GM10847 (cell line): ENCODE measurements around the gene ZNF778.

ENCODE experiments used
- POLR2A ChIP-seq: IDR thresholded peaks from 2 replicates; pipeline ENCODE4 v1.6.1; 2011; ENCODE audit not compliant: insufficient read length; ENCODE audit errors: extremely low read depth

ZNF778 gene

DNA sequence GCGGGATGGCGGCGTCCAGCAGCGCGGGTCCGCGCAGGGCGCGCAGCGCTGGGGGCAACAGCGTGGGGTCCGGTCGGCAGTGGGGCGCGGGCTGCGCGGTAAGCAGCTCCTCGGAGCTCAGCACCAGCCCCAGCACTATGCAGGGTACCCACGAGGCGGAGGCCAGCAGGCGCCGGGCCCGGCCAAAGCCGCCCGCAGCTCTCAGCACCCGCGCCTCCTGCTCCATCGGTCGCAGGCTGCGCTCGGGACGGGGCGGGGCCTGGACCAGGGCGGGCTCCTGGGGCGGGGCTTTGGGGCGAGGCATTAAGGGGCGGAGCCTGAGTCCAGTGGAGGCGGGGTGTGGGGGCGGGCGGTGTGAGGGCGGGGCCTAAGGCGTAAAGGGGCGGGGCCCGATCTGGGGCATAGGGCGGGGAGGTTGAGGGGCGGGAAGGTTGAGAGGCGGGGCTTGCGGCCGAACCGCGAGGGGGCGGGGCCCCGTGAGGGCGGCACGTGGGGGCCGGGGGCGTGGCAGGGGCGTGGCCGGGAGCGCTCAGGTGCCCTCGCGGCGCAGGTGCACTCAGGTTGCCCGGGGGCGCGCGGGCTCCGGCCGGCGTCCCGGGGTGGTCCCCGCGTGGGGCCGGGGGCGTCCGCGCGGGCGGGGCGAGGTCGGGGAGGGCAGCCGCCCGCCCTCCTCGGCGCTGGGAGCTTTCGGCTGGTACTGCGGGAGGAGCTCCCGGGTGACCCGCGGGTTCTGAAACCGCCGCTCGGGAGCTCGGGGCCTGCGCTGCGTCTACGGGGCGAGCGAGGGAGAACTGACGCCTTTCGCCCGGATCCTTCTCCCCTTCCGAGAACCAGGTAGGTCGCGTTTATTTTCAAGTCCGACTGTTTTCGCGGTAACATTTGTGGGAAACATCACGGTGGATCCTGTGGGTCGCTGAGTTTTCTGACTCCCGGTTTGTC, 15.8 kb upstream of the ZNF778 start:
- TF ChIP-seq POLR2A = no peak

DNA sequence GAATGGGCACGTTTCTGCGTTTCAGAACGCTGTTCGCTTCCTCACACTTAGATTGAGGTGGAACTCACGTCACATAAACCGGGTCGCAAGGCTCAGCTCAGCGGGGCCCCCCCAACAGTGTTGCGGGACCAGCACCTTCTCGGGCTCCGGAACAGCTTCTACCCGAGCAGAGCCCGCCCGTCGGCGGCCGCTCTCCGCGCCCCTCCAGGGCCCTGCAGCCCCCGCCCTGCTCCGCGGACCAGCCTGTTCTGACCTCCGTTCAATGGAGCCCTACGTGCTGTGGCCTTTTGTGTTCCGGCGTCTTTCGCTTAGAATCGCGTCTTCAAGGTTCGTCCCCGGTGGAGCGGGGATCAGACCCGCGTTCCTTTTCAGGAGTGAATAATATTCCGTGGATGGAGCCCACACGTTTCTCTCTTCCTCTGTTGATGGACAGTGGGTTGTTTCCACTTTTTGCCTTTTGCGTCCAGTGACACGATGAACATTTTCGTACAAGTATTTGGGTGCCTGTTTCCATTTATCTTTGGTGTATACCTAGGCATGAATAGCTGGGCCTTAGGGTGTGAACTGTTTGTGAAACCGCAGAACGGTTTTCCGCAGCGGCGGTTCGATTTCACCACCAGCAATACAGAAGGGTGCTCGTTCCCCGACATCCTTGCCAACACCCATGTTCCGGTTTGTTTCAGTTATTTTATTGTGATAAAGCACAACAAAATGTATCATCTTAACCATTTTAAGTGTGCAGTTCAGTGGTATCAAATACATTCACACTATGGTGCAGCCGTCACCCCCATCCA, 14.9 kb upstream of the ZNF778 start:
- TF ChIP-seq POLR2A = no peak

DNA sequence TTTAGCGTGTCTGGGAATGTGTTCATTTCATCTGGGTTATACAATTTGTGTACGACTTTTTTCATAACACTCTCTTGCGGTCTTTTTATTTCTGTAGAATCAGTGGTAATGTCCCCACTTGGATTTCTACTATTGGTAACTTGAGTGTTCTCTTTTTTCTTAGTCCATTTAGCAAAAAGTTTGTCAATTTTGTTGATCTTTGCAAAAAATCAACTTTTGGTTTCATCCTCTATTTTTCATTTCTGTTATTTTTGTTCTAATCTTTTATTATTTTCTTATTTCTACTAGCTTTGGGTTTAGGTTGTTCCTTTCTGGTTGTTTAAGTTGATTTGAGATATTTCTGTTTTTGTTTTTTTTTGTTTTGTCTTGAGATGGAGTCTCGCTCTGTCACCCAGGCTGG, 9.5 kb upstream of the ZNF778 start:
- no peak for TF ChIP-seq POLR2A

DNA sequence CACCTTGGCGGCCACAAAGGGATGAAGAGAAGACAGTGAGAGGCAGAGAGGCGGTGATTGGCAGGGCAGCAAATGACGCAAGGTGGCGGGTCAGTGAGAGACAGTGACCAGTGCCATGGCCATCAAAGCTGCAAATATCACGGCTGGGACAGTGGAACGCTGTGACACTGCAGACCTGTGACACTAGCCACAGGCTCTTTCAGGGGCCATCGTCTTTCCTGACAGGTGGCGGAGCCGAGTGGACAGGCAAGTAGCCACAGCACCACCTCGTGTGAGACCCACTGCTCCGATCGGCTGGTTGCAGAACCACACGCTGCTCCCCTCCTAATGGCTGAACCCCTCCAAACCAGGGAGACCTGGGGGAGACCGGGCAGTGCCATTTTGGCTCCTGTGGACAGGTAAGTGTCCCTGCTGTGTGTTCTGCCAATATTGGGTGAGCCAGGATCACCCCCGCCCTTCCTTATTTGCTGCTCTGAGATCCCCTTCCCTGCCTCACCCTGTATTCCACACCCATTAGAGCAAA, 7.9 kb upstream of the ZNF778 start:
- TF ChIP-seq POLR2A = no peak

DNA sequence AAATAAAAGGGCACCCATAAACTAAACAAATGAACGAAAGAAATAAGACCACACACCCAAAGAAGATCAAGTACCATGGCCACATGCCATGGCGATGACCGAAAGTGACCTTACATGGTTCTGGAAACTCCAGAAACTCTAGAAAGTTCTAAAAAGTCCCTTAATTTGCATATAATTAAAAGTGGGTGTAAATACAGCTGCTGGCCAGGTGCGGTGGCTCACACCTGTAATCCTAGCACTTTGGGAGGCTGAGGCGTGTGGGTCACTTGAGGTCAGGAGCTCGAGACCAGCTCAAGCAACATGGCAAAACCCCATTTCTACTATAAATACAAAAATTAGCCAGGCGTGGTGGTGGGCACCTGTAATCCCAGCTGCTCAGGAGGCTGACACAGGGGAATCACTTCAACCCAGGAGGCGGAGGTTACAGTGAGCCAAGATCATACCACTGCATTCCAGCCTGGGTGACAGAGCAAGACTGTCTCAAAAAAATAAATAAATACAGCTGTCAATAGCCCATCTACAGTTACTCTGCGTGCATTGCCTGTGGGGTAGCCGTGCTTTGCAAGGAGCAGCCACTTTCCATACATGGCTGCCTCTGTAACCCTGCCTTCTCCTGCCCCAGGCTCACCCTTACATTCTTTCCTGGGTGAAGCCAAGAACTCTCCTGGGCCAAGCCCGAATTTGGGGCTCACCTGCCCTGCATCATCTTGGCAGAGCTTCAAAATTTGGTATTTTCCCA, 7.2 kb upstream of the ZNF778 start:
- TF ChIP-seq POLR2A = no peak

DNA sequence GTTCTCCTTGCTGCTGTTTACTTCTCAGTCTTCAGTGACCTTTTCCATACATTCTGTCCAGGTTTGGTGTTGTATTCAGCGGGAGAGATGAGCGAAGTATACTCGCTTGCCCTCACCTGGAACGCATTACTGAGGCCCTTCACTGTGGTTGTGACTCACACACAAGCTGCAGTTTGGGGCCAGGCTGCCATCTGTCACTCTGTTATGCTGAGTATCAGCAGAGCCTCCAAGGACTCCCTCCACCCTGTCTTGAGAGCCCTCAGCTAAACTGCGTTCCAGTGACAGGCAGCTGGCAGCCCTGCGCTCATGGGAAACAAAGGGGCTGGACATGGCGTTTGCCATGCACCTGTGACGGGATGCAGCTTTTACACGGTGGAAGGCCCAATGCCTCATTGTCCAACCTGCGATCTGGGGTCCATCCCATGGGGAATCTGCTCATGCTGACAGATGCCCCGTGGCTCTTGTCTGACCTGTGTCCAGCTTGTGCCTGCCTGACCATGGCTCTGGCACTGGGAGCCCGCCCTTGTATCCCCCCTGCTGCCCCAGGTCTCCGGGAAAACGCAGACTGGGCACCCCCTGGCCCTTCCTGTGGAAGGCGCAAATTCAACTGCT, 6.5 kb upstream of the ZNF778 start:
- TF ChIP-seq POLR2A = no peak

DNA sequence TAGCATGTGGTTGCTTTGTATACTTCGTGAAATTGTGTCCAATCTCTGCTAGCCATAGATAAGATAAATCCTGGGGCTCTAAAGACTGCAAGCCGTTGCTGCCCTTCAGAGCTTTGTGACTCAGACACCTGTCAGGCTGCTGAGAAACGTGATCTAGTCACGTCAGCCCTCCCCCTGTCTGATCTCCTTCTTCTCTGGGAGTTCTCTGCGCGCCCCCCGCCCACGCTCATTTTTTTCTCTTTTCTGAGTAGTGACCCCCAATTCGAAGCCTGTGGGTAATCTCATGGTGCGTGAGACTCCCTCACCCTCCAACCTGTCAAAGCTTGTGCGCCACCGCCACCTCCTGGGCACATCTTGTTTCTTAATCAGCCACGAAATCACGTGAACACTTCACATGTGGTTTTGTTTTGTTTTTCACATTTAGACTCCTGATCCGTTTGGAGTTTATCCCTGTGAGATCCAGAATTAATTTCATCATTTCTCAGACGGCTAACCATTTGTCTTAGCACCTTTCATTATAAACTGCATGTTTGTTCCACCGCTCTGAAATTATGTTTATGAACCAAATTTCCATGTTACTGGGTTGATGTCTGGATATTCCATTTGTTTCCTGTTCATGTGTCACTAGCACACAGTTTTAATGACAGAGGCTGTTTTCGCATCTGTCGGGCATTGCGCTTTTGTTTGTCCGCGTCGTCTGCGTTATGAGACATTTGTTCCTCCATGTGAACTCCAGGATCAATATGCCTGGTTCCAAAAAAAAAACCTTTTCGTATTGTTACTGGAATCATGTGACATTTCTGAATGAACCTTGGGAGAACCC, 977 bp upstream of the ZNF778 start:
- TF ChIP-seq POLR2A = no peak

DNA sequence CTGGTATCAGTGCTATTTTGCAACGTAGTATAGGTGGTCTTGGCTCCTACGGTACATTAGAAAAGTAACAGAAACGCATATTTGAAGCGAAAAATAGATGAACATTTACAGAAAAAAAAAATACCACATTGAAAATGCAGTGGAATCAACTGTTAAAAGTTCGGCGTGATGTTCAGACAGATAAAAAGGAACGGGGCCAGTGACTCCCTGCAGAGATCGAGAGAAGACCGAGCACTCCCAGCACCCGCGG, 440 bp upstream of the ZNF778 start:
- TF ChIP-seq POLR2A = no peak

DNA sequence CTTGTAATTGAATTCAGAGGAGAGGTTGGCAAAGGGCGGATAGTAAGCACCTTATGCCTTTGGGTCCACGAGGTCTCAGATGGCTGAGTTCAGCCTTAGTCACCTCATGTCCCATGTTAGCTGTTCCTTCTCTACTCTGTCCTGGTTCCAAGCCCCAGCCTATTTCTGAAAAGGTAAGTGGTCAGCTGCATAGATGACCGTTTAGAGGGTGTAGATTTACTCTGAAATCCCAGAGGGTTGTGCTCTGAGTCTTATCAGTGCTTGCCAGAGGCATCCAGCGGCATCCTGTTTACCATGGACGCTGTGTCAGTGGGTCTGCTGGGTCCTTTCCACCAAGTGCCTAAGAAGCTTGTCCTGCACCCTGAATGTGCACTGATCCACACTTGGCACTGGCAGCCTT, 1.9 kb downstream of the ZNF778 start:
- no peak for TF ChIP-seq POLR2A

DNA sequence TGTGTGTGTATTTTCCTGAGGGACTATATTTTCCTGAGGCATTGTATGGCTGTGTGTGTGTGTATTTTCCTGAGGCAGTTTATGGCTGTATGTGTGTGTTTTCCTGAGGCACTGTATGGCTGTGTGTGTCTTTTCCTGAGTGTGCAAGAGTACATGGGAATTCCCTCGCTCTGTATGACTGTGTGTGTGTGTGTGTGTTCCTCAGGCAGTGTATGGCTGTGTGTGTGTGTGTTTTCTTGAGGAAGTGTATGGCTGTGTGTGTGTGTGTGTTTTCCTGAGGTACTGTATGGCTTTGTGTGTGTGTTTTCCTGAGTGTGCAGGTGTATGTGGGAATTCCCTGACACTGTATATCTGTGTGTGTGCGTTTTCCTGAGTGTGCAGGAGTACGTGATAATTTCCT, 4.1 kb downstream of the ZNF778 start:
- no peak for TF ChIP-seq POLR2A

DNA sequence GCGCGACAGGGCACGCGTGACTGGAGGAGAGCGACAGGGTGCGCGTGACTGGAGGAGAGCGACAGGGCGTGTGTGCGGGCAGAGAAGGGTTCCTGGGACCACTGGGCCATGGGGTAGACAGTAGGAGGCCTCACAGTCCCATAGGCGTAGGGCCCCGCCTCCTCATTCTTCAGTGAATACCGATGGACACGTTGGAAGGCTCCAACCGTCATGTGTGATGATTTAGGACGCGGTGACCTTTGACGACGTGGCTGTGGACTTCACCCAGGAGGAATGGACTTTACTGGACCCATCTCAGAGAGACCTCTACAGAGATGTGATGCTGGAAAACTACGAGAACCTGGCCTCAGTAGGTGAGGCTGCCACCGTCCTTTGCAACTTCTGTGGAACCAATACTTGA, 5.4 kb downstream of the ZNF778 start:
- TF ChIP-seq POLR2A = no peak

DNA sequence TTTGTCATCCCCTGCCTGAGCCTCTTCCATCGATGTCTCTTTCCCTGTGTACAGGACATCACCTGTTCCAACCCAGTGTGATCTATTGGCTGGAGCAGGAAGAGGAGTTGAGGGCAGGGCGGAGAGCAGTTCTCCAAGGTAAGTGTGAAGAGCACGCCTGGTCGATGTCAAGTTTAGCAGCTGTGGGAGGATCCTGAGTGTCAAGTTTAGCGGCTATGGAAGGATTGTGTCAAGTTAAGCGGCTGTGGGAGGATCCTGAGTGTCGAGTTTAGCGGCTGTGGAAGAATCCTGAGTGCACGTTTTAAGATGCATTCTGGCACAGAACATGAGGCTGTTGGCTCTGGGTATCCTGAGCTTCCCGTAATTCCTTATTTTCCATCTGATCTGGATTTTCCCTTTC, 7.2 kb downstream of the ZNF778 start:
- TF ChIP-seq POLR2A = no peak

DNA sequence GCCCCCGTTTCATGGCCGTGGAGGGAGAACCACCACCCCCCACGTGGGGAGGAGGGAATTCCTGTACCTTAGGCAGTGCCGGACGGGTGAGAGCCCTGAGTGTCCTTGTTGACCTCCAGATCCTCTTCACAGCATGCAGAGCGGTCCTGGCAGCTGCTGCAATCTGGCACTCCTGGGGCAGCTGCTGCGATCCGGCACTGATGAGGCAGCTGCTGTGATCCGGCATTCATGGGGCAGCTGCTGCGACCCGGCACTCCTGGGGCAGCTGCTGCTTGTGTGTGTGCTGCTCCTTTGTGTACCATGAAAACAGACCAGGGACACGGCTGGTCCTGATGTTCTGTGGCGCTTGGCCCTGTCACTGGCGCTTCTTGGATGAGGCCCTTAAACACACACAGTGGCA, 12.8 kb downstream of the ZNF778 start:
- TF ChIP-seq POLR2A = no peak

DNA sequence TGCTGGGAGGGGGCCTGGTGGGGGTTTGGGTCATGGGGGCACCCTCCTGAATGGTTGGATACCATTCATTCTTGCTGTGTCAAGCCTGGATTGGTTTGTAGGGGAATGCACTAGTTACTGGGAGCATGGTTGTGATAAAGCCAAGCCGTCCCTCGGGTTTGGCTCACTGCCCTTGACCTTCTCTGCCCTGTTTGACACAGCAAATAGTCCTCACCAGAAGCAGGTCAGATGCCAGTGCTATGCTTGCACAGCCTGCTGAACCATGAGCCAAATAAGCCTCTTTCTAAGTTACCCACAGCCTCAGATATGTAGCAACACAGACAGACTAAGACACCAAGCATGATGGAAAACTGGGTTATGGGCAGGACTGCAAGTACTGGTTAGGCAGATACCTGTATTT, 14.6 kb downstream of the ZNF778 start:
- no peak for TF ChIP-seq POLR2A
